ENCODE data around the gene ZNF148.

The ZNF148 gene

GRCh38 chr3:125189378-125190165 lies 185.6 kb downstream of the ZNF148 start:
- DNase-seq (ENCODE audit: low read depth) = no peak

GRCh38 chr3:125188955-125189354 lies 186.2 kb downstream of the ZNF148 start:
- no peak for DNase-seq (ENCODE audit: low read depth)

- no peak for DNase-seq (ENCODE audit: low read depth)
These were observed 187.6 kb downstream of the ZNF148 start for GRCh38 chr3:125187599-125187910.

GRCh38 chr3:125186800-125187598 lies 188.1 kb downstream of the ZNF148 start:
- DNase-seq (ENCODE audit: low read depth) = no peak

GRCh38 chr3:125186261-125186787 lies 188.8 kb downstream of the ZNF148 start:
- no peak for DNase-seq (ENCODE audit: low read depth)

- no peak for DNase-seq (ENCODE audit: low read depth)
These were observed 189.3 kb downstream of the ZNF148 start for GRCh38 chr3:125185805-125186204.

GRCh38 chr3:125179884-125180240 lies 195.3 kb downstream of the ZNF148 start:
- DNase-seq (ENCODE audit: low read depth) = no peak

- DNase-seq (ENCODE audit: low read depth) = no peak
These were observed 195.8 kb downstream of the ZNF148 start for GRCh38 chr3:125179143-125179883.

GRCh38 chr3:125177746-125178145 lies 197.4 kb downstream of the ZNF148 start:
- DNase-seq (ENCODE audit: low read depth) = no peak
